ENCODE data around the gene KLF4. TPM values are rescaled to one million over a fixed set of nuclear protein-coding genes. Genes with fewer than 3 reads are reported as not detected.

KLF4 gene
- total and polyA plus RNA-seq, 4 donors, result 23.3 to 80.7 (median 68.0) TPM

GRCh38 chr9:107443786-107444185 lies 45.8 kb downstream of the KLF4 start:
- H3K9ac ChIP-seq (ENCODE audit: insufficient read depth in 1 of 2, low read length in 2 of 2), result no peak overlapping the region
- ATAC-seq (ENCODE audit: insufficient read depth, low FRiP score) (no peak), DNase-seq (no peak)
- no peaks in the 10 kb centered on the region for H3K27me3 ChIP-seq (ENCODE audit: control insufficient read depth in 3 of 3, insufficient read depth in 3 of 3, low read length in 2 of 3)
- WGBS, 2 donors, result 92 to 93% methylated on average over 1 of the region's 1 CpG
- no peak overlapping the region for H3K4me3 ChIP-seq
- H3K4me1 ChIP-seq (ENCODE audit: control insufficient read depth in 5 of 5, insufficient read depth in 5 of 5, low read length in 5 of 5), result no peaks in the 10 kb centered on the region
- H3K27ac ChIP-seq (ENCODE audit: low read depth in 1 of 2, low read length in 1 of 2), result no peak overlapping the region
- no peaks in the 10 kb centered on the region for H3K36me3 ChIP-seq (ENCODE audit: control insufficient read depth in 4 of 4, insufficient read depth in 4 of 4, low read length in 4 of 4)
- TF ChIP-seq CTCF (IDR thresholded peaks at IDR 0.05; ENCODE audit: control extremely low read depth, extremely low read depth), result no peak
- no peaks in the 10 kb centered on the region for H3K9me3 ChIP-seq (ENCODE audit: control insufficient read depth in 4 of 4, insufficient read depth in 3 of 4, low read length in 3 of 4)

GRCh38 chr9:107439991-107440456 lies 49.5 kb downstream of the KLF4 start:
- Histone ChIP-seq H3K36me3 (ENCODE audit: control insufficient read depth in 4 of 4, insufficient read depth in 4 of 4, low read length in 4 of 4) (no peaks in the 10 kb centered on the region), H3K9me3 (ENCODE audit: control insufficient read depth in 4 of 4, insufficient read depth in 3 of 4, low read length in 3 of 4) (no peaks in the 10 kb centered on the region), H3K9ac (ENCODE audit: insufficient read depth in 1 of 2, low read length in 2 of 2) (no peak overlapping the region), H3K4me1 (ENCODE audit: control insufficient read depth in 5 of 5, insufficient read depth in 5 of 5, low read length in 5 of 5) (peaks cover 0 to 5% (median 0%) of the 10 kb centered on the region in 5 donors), H3K4me3 (no peak overlapping the region), H3K27me3 (ENCODE audit: control insufficient read depth in 3 of 3, insufficient read depth in 3 of 3, low read length in 2 of 3) (no peaks in the 10 kb centered on the region), H3K27ac (ENCODE audit: low read depth in 1 of 2, low read length in 1 of 2) (no peak overlapping the region)
- no peak for TF ChIP-seq CTCF (IDR thresholded peaks at IDR 0.05; ENCODE audit: control extremely low read depth, extremely low read depth)
- DNase-seq, result no peak
- 56 to 73% methylated on average over 3 of the region's 3 CpGs for WGBS, 2 donors
- ATAC-seq (ENCODE audit: insufficient read depth, low FRiP score), result no peak

GRCh38 chr9:107438211-107439031 lies 51.1 kb downstream of the KLF4 start:
- Histone ChIP-seq H3K27me3 (ENCODE audit: control insufficient read depth in 3 of 3, insufficient read depth in 3 of 3, low read length in 2 of 3) (no peaks in the 10 kb centered on the region), H3K4me1 (ENCODE audit: control insufficient read depth in 5 of 5, insufficient read depth in 5 of 5, low read length in 5 of 5) (peaks cover 0 to 5% (median 0%) of the 10 kb centered on the region in 5 donors), H3K9me3 (ENCODE audit: control insufficient read depth in 4 of 4, insufficient read depth in 3 of 4, low read length in 3 of 4) (no peaks in the 10 kb centered on the region), H3K9ac (ENCODE audit: insufficient read depth in 1 of 2, low read length in 2 of 2) (no peak overlapping the region), H3K36me3 (ENCODE audit: control insufficient read depth in 4 of 4, insufficient read depth in 4 of 4, low read length in 4 of 4) (no peaks in the 10 kb centered on the region), H3K4me3 (no peak overlapping the region), H3K27ac (ENCODE audit: low read depth in 1 of 2, low read length in 1 of 2) (no peak overlapping the region)
- ATAC-seq (ENCODE audit: insufficient read depth, low FRiP score), result no peak
- no peak for DNase-seq
- WGBS, 2 donors, result 59 to 77% methylated on average over 7 of the region's 7 CpGs
- TF ChIP-seq CTCF (IDR thresholded peaks at IDR 0.05; ENCODE audit: control extremely low read depth, extremely low read depth), result no peak
